Mucosa of gallbladder (tissue), 1 donor: Measurements from ENCODE around the gene XIRP2. TPM values are rescaled to one million over a fixed set of nuclear protein-coding genes. Genes with fewer than 3 reads are reported as not detected.

Experiments
- DNase-seq: peaks from one replicate; pipeline ENCODE4 v3.0.0-alpha.2; 2020; ENCODE audit warnings: low spot score
- total RNA-seq: library from RNA; stranded (reverse); gene quantifications from one replicate; pipeline ENCODE4 v1.2.1, GENCODE V29; 2021
- donor health status: DM: no; HTN: no; CAD: no.

Gene XIRP2
- total RNA-seq, 1 donor from 2014 or later, result 0.06 TPM

DNA sequence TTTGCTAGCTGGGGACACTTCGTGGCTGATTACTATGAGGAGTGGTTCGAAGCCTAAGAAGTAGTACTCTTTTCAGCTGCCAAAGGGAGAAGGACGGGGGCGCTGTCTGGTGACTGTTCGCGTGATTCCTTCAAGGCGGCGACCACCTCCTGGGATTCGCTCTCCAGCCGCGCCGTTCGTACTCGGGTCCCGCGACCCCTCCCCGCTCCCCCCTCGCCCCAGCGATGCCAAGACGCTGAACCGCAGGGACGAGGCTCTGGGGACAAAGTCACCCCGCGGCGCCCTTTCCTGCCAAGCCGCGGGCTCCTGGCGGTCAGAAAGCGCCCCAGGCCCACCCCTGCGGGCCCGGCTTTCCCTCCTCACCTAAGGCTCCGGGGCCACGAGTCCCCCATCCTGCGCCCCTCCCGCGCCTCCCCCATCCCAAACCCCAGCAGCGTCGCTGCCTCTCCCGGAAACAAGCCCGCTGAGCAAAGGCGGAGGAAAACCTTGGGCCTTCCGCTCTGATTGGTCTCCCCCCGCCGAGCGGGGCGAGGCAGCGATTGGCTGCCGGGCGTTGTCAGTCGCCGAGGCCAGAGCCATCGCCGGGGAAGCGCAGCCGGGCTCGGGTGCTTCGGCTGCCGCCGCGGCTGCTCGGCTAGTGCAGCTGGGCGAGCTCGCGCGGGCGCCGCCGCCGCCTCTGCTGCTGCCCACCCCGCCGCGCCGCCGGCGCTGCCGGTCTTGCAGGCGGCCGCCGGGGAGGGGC is 404.3 kb downstream of the XIRP2 start, which contains the start of gene B3GALT1:
Gene B3GALT1, plus strand, starts transcription at position 572 of the 742 bp plus-strand sequence.
- peak; percentile 87 for DNase-seq

DNA sequence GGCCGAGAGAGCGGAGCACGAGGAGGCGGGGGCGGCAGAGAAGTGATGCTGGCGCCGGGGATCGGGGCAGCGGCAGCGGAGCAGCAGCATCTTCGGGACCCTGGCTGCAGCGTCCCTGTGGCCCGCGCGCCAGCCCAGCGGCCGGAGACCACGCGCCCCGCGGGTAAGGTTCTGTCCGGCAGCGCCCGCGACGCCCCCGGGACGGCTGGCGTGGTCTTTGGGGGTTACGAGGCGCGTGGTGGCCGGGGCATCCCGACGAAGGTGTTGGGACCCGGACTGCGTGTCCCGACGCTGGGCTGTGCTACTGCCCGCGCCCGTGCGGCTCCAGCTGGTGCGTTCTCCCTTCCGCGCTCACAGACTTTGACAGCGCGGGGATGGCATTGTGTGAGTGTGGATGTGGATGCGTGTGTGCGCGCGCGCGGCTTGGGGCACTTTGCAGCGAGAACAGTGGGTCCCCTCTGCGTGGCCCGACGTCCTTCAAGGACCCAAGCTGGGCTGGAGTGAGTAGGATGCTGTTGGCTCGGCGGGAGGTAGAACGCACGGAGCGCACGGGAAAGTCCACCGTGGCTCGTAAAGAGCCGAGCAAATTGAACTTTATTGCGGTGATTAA is 405.0 kb downstream of the XIRP2 start:
- DNase-seq, result no peak

DNA sequence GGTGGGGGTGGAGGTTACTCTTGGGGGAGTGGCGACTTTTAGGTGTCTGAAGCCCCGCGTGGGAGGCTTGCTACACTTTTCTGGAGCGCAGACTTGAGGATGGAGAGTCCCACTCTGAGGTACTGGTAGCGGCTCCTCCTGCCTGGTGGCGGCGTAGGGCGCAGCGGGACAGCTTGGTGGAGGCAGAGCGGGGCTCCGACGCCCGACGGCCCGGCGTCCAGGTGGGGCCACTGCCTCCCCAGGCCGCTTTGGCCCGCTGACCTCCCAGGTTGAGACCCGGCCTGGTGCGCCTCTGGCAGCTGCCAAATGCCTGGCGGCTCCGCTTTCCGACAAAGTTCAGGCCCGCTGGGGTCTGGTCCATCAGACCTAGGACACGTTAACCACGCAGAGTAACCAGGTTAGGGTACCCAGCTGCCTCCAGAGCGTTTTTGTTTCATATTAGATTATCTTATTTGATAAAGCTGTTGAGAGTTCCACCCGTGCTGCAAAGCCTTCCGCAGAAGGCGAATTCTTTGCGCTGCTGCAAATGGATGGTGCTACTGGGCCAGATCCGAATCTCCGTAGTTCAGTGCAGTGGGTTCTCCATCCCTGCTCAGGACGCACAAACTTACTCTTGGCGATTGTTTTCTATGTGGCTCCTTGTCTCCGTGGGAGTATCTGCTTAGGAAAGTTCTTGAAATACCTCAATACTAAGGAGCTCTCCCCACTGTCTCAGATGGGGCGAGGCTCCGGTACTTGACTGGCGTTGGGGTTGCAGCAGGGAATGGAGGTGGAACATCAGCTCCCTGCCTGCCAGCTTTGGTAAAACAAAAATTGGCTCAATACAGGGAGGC is 405.9 kb downstream of the XIRP2 start:
- no peak for DNase-seq

DNA sequence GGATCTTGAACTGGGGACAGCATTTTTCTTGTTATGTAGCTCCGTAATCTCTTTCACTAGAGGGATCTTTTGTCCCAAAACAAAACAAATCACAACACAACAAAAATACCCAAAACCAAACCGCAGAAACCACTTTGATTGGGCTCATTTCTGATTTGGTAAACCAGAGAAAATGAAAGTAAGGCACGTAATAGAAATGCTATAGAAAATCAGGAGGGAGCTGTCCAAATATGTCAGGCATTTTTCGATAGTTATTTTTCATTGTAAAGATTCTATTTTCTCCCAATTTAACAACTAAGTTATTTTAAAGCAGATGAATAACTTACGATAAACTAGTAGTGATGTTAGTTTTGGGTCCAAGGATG is 406.5 kb downstream of the XIRP2 start:
- DNase-seq, result no peak

DNA sequence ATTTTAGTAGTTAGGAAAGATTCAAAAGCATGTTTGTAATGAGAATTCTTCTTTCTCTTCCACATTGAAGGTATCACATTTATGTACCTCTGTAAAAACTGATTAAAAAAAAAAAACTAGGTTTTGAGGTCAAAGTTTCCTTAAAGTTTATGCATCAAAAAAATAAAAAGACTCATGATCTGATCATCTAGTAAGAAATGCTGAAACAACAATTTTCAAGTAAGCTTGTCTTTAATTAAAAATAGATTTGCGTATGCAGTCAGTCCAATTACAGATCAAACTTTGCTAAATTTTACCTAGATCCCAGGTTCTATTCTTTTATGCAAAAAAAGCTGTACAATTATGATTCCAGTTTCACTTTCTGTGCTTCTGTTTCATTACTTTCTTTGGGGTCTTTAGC is 409.0 kb downstream of the XIRP2 start:
- no peak for DNase-seq

DNA sequence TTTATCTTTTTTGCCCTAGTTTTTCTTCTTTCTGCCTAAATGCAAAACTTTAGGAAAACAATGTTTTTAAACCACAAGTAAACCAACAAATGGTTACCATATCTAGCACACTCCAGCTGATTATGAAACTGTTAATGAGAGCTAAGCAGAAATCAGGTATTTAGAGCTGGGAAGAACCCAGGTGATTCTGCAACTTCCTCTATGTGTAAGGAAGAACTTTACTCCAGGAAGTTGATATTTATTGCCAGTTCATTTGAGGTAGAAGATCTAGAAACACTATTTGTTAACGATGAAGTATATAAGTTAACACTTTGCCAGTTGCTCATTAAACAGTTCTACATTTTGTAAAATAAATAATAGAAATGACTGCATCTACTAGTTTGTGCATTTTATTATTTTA is 409.7 kb downstream of the XIRP2 start:
- DNase-seq, result no peak
